Activated gamma-delta T cell (primary cell): ENCODE results near the gene SORCS2.

Experiments used
- DNase-seq: peaks from one replicate; lab custom pipeline; 2025; lab: John Stamatoyannopoulos, UW

Gene SORCS2

DNA sequence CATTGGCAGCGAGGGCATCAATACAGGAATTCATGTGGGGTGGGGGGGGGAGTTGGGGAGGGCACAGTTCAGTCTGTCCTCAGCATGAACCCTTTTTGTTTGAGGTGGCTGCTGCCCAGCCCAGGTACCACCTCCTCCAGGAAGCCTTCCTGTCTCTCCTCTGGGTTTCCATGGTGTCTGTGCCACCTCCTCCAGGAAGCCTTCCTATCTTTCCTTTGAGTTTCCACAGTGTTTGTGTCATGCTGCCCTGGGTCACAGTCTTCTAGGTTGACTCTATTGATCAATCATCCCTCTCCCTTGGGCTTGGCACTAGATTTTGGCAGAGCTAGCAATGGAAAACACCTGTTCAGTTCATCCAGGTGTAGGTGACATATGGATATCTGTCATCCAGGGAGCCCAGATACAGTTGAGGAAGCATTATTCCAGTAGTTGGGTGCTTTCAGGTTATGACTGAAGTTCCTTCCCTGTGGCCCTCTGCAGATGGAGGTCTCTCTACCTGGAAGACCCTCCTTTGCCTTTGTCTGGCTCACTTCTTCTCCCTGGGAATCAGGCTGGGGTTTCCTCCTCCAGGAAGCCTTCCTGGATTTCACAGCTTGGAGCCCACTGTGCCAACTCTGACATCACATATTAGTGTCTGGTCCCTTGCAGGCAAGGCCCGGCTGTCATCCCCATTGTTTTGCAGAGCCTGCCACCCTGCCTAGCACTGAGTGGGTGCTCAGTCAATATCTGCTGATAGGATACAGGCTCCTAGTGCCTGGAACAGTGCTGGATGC lies 96.6 kb downstream of the SORCS2 start:
- DNase-seq: no peak

DNA sequence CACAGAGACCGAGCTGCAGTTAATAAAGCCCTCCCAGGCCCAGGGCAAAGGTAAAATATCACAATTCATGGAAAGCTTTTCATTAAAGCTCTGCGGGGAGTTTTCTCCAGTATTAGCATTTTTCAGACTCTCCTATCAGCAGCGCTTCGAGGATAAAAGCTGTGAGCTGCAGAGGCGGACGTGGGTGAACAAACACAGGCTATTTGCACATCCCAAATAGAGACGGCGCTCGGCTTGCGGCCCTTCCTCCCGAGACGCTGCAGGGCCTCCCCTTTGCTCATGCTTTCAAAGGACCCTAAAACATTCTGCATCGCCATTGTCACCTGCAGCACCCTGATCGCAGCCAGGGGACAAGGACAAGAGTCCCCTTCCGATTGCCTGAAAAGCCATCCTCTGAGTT lies 97.3 kb downstream of the SORCS2 start:
- DNase-seq: no peak

DNA sequence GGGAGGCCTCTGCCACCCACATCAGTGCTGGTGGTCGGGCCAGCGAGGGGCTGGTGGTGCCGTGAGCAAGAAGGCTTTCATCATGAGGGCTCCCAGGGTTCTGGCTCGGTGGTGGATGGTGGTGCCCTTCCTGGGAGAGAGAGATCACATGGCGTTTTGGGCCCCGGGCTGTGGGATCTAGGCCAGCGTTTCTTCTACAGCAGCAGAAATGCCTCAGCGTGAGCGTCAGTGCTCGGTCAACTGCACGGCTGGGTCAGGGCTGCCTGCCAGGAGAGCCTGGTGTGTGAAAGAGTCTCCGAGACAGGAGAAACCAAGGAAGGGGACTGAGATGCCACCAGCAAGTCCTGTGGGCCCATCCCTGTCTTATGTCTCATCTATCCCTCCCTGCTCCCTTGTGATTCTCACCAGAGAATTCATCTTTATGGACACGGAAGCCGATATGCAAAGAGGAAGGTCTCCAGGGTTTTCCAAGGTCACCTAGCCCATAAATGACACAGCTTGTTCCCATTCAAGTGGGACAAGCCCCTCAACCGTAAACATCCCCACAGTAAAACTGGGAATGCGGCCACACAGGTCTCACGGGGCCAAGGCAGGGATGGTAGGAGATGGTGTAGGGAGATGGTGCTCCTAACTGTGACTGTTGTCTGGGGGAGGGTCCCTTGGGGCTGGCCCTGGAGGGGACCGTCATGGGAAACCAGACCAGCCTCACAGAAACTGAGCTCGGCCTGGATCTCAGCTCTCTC lies 99.2 kb downstream of the SORCS2 start:
- DNase-seq: no peak

DNA sequence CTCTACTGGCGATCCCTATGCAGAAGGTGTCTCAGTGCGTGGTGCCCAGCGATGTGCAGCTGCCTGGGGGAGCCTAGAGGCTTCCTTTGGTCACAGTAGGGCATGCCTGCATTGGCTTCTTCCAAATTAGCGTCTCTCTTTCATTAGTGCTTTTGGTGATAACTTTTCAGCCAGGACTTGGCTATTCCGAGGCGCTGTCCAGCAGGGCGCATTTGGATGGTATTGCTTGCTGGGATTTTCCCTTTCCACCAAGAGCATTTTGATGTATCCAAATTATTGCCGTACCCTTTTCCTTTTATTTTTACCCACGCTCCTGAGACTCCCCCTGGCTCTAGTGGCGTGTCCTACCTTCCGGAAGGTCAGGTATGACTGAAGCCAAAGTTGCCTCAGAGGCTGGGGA lies 101.4 kb downstream of the SORCS2 start:
- DNase-seq: no peak

DNA sequence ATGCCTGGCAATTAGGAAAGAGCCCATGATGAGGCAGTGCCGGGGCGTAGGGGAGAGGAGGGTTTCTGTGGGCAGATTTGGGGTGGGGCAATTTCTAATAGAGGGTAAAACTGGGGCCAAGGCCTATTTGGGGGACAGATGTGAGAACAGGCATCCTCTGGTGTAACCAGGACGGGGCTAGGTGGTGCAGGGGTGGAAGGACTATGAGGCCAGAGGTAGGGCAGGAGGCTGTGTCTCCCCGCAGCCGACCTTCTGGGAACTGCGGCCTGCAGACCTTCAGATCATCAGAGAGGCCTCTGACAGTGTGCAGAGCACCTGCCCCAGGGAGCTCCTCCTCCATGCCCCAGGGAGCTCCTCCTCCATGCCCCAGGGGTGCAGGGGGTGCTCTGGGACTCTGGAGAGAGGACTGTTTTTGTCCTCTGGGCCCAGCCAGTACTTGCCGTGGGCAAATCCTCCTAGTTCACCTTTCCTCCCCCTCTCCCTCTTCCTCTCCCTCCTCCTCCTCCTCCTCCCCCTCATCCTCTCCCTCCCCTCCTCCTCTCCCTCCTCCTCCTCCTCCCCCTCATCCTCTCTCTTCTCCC lies 101.9 kb downstream of the SORCS2 start:
- DNase-seq: no peak

DNA sequence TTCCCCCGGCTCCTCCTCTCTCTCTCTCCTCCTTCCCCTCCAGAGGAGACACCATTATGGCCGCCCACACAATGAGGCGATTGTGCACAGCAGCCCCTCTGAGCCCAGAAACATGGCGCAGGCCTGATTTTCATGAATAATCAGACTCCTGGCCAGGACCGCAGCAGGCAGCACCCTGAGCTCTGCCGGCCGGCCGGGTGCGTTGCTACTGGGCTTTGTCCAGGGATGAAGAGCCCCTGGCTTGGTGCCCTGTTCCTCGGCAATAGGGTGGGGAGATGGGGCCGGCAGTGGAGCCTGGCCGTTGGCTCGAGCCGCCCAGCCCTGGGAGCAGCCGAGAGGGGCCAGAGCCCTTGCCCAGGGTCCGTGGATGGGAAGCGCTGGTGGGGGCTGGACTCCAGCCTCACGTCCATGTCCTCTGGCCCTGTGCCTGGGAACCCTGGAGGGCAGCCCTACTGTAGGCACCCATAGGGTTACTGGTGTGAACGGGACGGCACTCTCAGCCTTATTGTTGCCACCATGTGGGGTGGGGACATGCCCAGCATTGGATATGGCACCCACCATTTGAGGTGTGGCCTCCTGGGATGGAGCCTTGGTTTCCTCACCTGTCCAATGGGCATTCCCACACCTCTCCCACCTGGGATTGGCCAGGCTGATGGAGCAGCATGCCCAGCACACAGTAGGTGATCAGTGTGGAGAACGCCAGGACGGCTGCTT lies 103.0 kb downstream of the SORCS2 start:
- no peak for DNase-seq

DNA sequence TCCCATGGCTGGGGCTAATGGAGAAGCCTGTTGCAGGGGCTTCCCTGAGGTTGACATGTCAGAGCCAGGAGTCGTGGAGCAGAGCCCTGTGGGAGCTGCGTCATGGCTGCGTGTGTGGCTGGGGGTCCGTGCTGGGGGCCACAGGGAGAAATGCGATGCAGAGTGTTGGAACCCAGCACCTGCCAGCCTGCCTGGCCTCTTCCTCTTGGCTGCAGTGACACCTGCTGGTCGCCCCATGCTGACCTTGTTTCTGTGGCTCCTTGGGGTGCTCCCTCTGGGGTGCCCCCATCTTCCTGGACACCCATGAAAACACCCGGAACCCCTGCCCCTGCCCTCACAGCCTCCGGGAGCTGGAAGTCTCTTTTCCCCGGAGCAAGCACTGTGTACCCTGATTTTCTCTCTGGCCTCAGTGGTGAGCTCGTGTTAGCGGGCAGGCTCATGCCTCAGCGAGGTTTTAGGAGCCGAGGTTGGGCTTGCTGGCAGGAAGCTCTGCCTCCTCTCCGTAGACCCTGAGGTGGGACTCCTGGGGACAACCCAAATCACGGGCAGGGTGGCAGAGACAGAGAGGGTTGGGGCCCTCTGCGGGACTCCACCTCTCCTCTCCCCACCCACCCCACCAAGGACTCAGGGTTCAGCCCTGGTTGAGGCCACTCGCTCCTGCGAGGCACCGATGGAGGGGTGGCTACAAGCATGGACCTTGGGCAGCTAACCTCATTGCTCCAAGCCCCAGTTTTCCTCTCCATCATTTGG lies 103.7 kb downstream of the SORCS2 start:
- DNase-seq: no peak

DNA sequence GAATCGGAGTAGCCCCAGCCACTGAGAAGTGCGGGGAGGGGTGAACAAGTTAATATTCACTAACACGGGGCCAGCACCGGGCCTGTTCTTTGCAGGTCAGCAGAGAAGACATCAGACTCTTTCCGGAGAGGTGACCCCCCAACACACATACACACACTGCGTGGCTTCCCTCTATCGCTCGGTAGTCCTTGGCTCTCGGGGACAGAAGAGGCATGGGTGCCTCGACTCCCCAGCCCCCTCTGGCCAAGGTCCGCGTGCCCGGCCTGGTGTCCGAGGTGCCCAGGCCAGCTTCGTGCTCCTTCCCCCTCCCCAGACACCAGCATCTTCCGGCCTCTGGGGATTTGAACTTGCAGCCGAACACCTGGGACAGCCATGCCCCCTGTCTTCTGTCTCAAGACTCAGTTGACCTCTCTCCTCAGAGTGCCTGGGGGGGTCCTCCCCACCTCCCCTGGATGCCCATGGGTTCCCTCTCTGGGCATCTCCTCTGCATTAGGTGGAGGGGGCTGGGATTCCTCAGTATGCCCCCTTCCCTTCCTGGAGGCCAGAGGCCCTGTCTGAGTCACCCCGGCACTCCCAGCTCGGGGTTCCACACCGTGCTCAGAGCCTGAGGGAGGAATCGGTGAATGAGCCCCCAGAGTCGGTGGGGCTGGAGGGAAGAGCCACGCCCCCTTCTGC lies 104.5 kb downstream of the SORCS2 start:
- no peak for DNase-seq

DNA sequence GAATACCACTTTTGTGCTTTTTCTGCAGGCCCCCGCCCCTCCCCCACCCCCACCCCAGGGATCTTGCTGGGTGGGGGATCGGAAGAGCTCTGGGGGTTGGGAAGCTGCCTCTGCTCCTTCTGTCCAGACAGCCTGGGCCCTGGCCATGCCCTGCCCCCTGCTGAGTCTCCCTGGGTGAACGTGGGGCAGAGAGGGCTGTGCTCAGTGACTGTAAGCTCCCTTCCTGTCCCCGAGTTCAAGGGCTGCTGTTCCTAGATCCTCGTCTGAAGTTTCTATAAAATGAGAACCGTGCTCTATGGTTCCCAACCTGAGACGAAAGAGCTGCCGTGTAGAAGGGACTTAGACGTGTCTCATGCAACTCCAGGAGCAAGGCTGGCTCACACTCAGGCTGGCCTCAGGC lies 105.0 kb downstream of the SORCS2 start:
- no peak for DNase-seq

DNA sequence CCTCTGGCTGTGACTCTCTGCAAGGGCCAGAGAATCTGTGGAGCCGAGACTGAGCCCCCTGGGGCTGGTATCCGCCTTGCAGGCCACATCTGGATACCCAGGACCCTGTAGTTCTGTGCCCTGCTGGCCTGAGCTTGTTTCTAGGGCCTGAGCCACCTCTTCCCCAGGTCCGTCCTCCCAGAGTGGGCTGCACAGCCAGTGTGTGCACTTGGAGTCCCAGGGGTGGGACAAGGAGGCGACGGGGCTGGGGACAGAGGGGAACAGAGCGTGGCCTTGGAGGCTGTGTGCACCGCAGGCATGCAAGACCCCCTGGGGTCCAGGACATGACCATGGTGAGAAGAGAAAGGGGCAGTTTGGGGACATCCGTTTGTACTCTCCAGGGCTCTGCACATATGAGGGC lies 105.5 kb downstream of the SORCS2 start:
- DNase-seq: no peak

DNA sequence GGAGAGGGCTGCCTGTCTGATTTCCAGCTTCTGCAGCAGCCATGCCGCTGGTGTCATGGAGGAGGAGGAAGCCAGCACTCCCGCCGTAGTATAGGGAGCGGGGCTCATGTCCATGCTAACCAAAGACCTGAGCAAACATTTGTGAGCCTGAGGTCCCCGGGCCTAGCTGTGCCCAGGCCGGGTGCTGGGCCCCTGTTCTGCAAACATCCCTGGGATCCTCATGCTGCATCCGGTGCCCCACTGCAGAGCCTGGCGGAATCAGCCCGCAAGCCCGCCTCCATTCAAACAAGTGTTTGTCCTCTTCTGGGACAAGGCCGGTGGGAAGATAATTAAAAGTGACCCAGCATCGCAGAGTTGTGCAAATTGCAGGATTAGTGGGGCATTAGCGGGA lies 106.3 kb downstream of the SORCS2 start:
- DNase-seq: no peak

DNA sequence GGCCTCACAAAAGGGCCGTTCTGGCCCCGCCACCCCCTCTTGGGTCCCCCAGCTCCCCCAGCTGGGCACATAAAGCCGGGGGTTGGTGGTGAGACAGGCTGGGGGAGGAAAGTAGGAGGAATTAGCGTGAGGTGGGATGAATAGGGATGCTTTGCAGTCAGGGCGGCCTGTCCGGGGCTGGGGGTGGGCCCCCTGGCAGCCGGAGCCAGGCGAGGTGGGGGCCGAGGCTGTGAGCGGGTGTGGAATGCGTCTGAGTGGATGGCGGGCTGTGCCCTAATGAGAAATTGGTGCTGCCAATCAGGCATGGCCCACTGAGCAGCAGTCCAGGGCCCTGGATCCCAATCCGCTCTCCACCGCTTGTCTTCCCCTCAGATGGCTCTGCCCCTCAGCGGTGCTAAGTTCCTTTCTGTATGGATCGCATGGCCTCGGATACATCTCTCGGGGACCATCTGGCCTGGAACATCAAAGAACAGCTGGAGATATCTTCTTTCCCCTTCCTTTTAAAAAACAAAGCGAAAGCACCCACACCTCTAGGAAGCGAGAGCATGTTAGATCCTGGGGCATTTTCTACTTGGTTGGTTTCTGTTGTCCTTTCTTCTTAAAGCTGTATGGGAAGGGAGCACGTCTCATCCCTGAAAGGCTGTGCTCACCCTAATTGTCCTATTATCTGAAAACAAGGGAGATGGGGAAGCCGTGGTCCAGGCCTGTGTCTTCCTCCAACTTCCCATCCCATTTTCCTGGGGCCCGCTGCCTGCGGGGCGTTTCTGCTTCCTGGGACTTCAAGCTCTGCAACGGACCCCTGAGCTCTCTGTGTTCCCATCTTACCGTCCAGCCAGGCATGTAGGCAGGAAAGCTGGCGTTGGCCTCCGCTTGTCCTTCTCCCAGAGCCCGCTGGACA lies 106.9 kb downstream of the SORCS2 start:
- DNase-seq: no peak

DNA sequence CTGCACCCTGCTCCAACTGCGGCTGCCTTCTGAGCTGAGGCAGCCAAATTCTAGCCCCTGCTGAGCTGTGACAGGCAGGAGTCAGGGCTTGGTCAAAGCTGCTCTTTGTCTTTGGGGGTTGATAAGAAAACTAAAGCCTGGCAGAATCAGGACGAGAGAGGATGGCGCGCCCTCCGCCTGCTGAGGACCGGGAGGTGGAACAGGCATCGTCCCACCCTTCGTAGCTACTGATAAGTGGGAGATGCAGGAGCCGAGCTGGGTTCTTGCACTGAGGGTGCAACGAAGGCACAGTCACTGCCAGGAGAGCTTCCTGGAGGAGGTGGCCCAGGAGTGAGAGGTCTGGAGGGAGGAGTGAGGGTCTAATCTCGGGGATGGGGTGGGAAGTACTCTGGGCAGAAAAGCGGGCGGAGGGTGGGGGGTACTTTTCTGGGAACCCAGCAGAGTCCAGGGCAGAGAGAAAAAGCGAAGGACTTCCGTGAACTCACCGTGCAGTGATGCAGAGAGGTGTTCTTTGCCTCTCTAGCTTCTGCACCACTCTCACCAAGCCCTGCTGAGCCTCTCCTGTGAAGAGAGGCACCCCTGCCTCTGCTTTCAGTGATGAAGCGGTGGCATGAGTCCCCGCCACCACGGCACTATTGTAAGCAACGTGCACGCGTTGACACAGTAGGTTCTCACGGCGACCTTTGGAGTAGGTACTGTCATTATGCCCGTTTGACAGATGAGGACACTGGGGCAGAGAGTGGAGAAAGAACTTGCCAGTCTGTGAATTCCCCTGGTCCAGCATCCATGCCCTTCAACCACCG lies 107.8 kb downstream of the SORCS2 start:
- DNase-seq: no peak

DNA sequence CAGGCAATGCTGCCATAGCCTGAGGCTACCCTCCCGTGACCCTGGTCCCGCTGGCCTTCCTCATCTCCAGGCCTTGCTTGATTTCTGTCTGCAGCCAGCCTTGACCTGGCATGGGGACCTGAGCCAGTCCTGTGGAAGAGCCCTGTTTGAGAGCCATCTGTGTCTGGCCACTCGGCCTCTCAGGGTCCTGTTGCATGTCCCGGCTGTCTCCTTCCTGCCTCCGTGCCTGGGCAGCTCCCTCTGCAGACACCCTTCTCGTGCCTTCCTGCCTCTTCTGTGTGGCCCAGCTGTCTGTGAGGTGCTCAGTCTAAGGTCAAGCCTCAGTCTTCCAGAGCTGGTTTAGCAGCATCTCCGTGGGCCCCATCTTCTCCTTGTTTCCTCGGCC lies 108.4 kb downstream of the SORCS2 start:
- no peak for DNase-seq

DNA sequence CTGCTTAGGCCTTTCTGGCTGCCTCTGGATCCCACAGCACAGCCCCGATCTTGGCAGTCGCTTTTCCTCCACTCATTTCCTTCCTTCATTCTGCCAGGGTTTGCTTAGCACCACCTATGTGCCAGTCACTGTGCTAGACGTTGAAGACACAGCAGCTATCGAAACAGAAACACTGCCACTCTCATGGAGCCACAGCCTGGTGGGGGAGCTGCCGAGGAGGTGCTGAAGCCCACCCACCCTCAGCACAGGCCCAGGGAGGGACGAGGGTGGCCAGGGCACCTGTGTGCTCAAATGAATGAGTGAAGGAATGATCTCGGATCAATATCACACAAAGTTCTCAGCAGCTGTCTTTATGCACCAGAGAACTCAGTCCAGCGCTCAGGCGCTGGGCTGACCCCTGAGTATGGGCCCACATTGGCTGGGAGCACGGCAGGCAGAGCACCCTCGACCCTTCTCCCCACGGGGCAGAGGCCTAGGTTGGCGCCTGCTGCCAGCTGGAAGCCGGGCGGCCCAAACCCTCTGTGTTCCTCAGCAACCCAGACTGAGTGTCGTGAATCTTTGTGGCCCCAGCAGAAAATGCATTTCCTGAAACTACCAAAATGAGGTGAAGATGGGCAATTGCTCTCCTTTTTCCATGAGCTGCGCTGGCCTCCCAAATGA lies 108.9 kb downstream of the SORCS2 start:
- no peak for DNase-seq

DNA sequence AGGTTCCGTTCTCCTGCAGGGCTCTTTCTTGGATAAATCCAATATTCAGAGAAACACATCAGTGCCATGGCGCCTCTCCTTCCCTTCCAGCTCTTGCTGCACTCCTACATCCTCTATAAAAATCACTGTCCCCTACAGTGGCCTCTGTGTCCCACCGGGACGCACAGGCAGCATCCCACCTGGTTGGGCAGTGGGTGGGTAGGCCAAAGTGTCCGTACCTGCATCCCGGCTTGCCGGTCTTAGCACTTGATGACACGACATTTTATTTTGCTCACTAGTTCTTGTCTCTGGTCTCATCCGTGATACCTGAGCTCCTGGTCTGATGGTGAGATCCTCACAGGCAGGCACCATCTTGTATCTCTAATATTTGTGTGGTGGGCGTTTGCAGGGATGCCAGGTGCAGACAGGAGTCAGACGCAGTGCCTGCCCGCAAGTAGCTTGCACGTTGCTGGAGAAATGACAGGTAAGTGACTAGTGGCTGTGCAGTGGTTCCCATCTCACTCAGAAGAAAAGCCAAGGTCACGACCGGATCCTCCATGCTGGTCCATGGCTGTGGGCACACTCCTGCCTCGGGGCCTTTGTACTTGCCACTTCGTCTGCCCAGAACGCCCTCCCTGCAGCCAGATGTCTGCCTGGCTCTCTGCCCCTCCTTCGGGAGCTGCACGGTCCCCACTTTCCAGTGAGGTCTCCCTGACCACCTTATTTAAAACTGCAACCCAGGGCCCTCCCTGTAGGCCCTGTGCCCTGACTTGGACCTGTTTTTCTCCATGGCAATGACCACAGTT lies 109.7 kb downstream of the SORCS2 start:
- DNase-seq: no peak

DNA sequence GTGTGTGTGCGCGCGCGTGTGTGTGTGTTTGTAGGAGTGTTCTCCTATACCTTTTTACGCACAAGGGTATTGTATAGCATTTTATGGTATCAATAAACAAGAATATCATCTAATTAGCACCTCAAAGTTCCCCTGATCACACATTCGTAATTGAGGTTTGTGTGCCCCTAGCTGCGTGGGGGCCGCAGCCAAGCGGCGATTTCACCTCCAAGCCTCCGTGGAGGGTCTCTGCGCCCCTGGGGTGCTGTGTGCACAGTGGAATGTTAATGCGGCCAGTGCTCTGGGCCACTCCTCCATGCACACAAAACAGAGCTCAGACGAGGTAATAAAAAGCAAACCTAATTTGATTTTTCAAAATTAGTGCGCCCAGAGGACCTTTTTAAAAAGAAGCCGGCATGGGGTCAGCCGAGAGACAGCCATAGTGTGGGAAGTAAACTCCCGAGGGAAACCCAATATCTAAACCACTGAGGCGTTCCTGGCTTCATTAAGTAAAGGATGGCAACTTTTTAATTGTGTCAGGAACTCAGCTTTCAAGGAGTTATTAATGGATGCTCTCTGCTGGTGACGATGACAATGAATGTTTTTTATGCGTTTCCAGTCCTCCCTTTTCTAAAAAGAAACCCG lies 110.6 kb downstream of the SORCS2 start:
- no peak for DNase-seq

DNA sequence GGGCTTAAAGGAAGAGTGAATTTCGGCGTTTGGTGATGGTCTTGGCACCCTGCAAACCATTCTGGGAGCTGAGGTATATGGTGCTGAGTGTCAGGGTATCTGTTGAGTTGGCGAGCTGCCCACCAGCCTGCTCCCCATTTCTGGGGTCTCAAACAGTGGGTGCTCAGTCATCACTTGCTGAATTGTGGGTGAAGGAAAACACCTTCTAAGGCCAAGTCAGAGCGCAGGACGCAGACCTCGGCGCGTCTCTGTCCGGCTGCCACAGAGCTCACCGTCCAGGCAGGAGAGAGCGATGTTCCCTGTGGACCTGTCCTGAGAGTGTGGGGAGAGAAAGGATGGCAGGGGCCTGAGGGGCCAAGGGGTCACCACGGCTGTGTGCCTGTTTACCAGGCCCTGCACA lies 111.2 kb downstream of the SORCS2 start:
- no peak for DNase-seq
